Measurements from ENCODE around the gene CLCA2.

- TF ChIP-seq POLR2A (IDR thresholded peaks at IDR 0.05) (no peak), CTCF (IDR thresholded peaks at IDR 0.05) (no peak)
These were observed 7.6 kb upstream of the CLCA2 start for GRCh38 chr1:86416343-86416742.

Data from esophagus squamous epithelium (tissue), 4 donors.